Measurements from ENCODE around the gene LHPP.

The LHPP gene

GRCh38 chr10:124509880-124510632 is 48.4 kb downstream of the LHPP start:
- DNase-seq = no peak
- Mint-ChIP-seq H3K36me3 (no peaks in the 10 kb centered on the region), H3K27me3 (peaks cover 4% of the 10 kb centered on the region), H3K4me3 (no peak overlapping the region), H3K4me1 (peaks cover 7% of the 10 kb centered on the region), H3K9me3 (no peaks in the 10 kb centered on the region), H3K27ac (no peak overlapping the region)
- CTCF ChIA-PET = no interaction called here

GRCh38 chr10:124510759-124511158 is 49.1 kb downstream of the LHPP start:
- Mint-ChIP-seq H3K9me3 (no peaks in the 10 kb centered on the region), H3K4me1 (peaks cover 7% of the 10 kb centered on the region), H3K27ac (no peak overlapping the region), H3K27me3 (peaks cover 4% of the 10 kb centered on the region), H3K4me3 (no peak overlapping the region), H3K36me3 (no peaks in the 10 kb centered on the region)
- CTCF ChIA-PET = no interaction called here
- no peak for DNase-seq

GRCh38 chr10:124511205-124512039 is 49.8 kb downstream of the LHPP start:
- Mint-ChIP-seq H3K4me3 (no peak overlapping the region), H3K27ac (no peak overlapping the region), H3K4me1 (peaks cover 7% of the 10 kb centered on the region), H3K9me3 (no peaks in the 10 kb centered on the region), H3K27me3 (peaks cover 4% of the 10 kb centered on the region), H3K36me3 (no peaks in the 10 kb centered on the region)
- no peak for DNase-seq
- CTCF ChIA-PET = no interaction called here

GRCh38 chr10:124512040-124512428 is 50.4 kb downstream of the LHPP start:
- no peaks in the 10 kb centered on the region for H3K9me3 Mint-ChIP-seq
- no peak overlapping the region for H3K27ac Mint-ChIP-seq
- H3K27me3 Mint-ChIP-seq = peaks cover 4% of the 10 kb centered on the region
- H3K4me1 Mint-ChIP-seq = peaks cover 7% of the 10 kb centered on the region
- no peak for DNase-seq
- H3K36me3 Mint-ChIP-seq = no peaks in the 10 kb centered on the region
- H3K4me3 Mint-ChIP-seq = no peak overlapping the region
- CTCF ChIA-PET = no interaction called here

- H3K27ac Mint-ChIP-seq = no peak overlapping the region
- peaks cover 4% of the 10 kb centered on the region for H3K27me3 Mint-ChIP-seq
- CTCF ChIA-PET = no interaction called here
Measured at GRCh38 chr10:124512600-124512999, 51.0 kb downstream of the LHPP start.

GRCh38 chr10:124515244-124515970 is 53.8 kb downstream of the LHPP start:
- Mint-ChIP-seq H3K27ac (no peak overlapping the region), H3K4me3 (no peak overlapping the region), H3K27me3 (peaks cover 4% of the 10 kb centered on the region), H3K9me3 (no peaks in the 10 kb centered on the region), H3K36me3 (no peaks in the 10 kb centered on the region), H3K4me1 (peaks cover 7% of the 10 kb centered on the region)
- no peak for DNase-seq
- CTCF ChIA-PET = no interaction called here

More at GRCh38 chr10:124512600-124512999, 51.0 kb downstream of the LHPP start:
- Mint-ChIP-seq H3K4me1 (peaks cover 7% of the 10 kb centered on the region), H3K4me3 (no peak overlapping the region), H3K9me3 (no peaks in the 10 kb centered on the region), H3K36me3 (no peaks in the 10 kb centered on the region)
- no peak for DNase-seq

GRCh38 chr10:124516181-124516580 is 54.6 kb downstream of the LHPP start:
- H3K9me3 Mint-ChIP-seq = no peaks in the 10 kb centered on the region
- DNase-seq = no peak
- H3K4me1 Mint-ChIP-seq = peaks cover 6% of the 10 kb centered on the region
- H3K27me3 Mint-ChIP-seq = peaks cover 4% of the 10 kb centered on the region
- CTCF ChIA-PET = no interaction called here
- H3K36me3 Mint-ChIP-seq = no peaks in the 10 kb centered on the region
- no peak overlapping the region for H3K27ac Mint-ChIP-seq
- no peak overlapping the region for H3K4me3 Mint-ChIP-seq

- Mint-ChIP-seq H3K27ac (no peak overlapping the region), H3K4me3 (no peak overlapping the region), H3K27me3 (peaks cover 4% of the 10 kb centered on the region), H3K9me3 (no peaks in the 10 kb centered on the region), H3K4me1 (peaks cover 3% of the 10 kb centered on the region), H3K36me3 (no peaks in the 10 kb centered on the region)
- DNase-seq = no peak
- CTCF ChIA-PET = no interaction called here
Measured at GRCh38 chr10:124516746-124517397, 55.2 kb downstream of the LHPP start.

GRCh38 chr10:124517461-124517860 is 55.8 kb downstream of the LHPP start:
- no peak overlapping the region for H3K4me3 Mint-ChIP-seq
- no peak for DNase-seq
- CTCF ChIA-PET = interaction anchor here (1.0 kb wide), 1 partner anchor 13 kb away, joined by 3 read pairs; no protein-coding TSS in a partner anchor

GRCh38 chr10:124517931-124518330 is 56.3 kb downstream of the LHPP start:
- Mint-ChIP-seq H3K9me3 (no peaks in the 10 kb centered on the region), H3K27me3 (peaks cover 4% of the 10 kb centered on the region), H3K27ac (no peak overlapping the region), H3K4me3 (no peak overlapping the region), H3K4me1 (no peaks in the 10 kb centered on the region), H3K36me3 (no peaks in the 10 kb centered on the region)
- no peak for DNase-seq
- CTCF ChIA-PET = interaction anchor here (1.0 kb wide), 1 partner anchor 13 kb away, joined by 3 read pairs; no protein-coding TSS in a partner anchor

More at GRCh38 chr10:124517461-124517860, 55.8 kb downstream of the LHPP start:
- no peaks in the 10 kb centered on the region for H3K9me3 Mint-ChIP-seq
- no peak overlapping the region for H3K27ac Mint-ChIP-seq
- peaks cover 4% of the 10 kb centered on the region for H3K27me3 Mint-ChIP-seq
- no peaks in the 10 kb centered on the region for H3K4me1 Mint-ChIP-seq
- no peaks in the 10 kb centered on the region for H3K36me3 Mint-ChIP-seq

GRCh38 chr10:124518366-124518765 is 56.7 kb downstream of the LHPP start:
- Mint-ChIP-seq H3K9me3 (no peaks in the 10 kb centered on the region), H3K4me1 (no peaks in the 10 kb centered on the region), H3K27me3 (peaks cover 4% of the 10 kb centered on the region), H3K36me3 (no peaks in the 10 kb centered on the region), H3K4me3 (no peak overlapping the region), H3K27ac (no peak overlapping the region)
- CTCF ChIA-PET = interaction anchor here (1.0 kb wide), 1 partner anchor 12 kb away, joined by 3 read pairs; no protein-coding TSS in a partner anchor
- no peak for DNase-seq

GRCh38 chr10:124520558-124521428 is 59.2 kb downstream of the LHPP start:
- no peak for DNase-seq
- H3K27me3 Mint-ChIP-seq = no peaks in the 10 kb centered on the region
- no peak overlapping the region for H3K4me3 Mint-ChIP-seq
- no peaks in the 10 kb centered on the region for H3K9me3 Mint-ChIP-seq
- CTCF ChIA-PET = no interaction called here
- H3K4me1 Mint-ChIP-seq = no peaks in the 10 kb centered on the region
- H3K27ac Mint-ChIP-seq = no peak overlapping the region
- H3K36me3 Mint-ChIP-seq = no peaks in the 10 kb centered on the region

GRCh38 chr10:124521429-124521871 is 59.8 kb downstream of the LHPP start:
- no peaks in the 10 kb centered on the region for H3K4me1 Mint-ChIP-seq
- H3K27me3 Mint-ChIP-seq = no peaks in the 10 kb centered on the region

More at GRCh38 chr10:124521429-124521871, 59.8 kb downstream of the LHPP start:
- Mint-ChIP-seq H3K36me3 (no peaks in the 10 kb centered on the region), H3K4me3 (no peak overlapping the region), H3K9me3 (no peaks in the 10 kb centered on the region), H3K27ac (no peak overlapping the region)
- DNase-seq = no peak
- CTCF ChIA-PET = interaction anchor here (0.6 kb wide), 1 partner anchor 306 kb away, joined by 3 read pairs; no protein-coding TSS in a partner anchor
